NCI-H2227 (cell line): ENCODE data around the gene CTNNA3.
"Not testable (repeated sequence)": the region's sequence is repeated elsewhere in the genome, so short reads cannot be mapped to it uniquely, and the experiment has no call there.

Experiments
- DNase-seq: peaks from one replicate; lab custom pipeline; 2025; ENCODE audit not compliant: unreplicated experiment; lab: John Stamatoyannopoulos, UW

CTNNA3 gene

DNA sequence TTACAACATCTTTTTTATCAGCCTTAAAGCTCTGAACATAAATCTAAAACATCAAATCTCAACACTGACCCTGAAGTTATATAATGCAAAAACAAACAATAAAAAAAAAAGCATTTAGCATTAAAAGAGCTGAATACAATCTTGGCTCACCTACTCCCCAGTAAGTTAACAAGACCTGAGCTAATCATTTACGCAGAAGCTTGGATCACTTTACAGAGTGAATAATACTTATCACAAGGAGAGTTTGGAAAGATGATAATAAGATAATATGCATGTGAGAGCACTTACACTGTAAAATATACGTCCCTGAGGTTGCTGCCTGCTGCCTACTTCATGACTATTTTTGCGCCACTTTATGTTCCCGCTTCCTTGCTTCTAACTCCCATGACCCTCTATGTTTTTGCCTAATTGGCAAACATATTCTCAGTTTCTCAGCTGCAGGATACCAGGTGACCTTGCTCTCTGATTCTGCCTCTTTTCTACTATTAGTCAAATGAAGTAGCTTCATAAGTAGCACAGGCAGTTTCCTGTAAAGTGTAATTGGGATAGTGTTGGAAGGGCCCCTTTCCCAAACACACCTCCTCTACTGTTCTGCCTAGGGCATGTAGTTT, 436.6 kb downstream of the CTNNA3 start:
- no peak for DNase-seq

DNA sequence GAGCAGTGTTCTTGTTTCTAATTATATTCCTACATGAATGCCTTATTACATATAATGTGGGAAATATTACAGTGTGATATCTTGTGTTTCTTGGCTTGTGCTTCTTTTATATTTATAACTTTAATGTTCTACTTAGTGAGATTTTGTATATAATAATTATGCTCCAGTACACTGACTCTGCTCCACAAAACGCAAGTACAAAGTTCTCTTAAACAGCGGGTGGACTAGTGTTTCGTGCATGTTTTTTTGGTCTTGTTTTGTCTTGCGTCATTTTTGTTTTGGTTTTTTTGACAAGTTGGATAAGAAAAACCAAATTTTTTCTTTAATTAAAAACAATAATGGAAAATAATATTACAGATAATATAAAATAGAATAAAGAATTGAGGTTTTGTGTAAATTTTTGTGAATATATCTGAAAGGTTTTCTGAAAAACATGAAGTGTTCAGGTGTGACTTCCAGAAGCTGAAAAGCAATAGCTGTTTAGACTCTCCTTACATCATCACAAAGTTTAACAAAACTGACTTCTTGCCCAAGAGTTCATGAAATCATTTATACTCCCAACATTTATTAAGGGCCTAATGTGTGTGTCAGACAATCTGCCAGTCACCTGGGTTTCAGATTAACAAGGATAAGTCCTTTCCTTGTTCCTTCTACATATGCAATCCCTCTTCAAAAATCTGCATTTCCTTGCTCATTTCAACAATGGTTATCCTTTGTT, 438.4 kb downstream of the CTNNA3 start:
- DNase-seq: no peak

DNA sequence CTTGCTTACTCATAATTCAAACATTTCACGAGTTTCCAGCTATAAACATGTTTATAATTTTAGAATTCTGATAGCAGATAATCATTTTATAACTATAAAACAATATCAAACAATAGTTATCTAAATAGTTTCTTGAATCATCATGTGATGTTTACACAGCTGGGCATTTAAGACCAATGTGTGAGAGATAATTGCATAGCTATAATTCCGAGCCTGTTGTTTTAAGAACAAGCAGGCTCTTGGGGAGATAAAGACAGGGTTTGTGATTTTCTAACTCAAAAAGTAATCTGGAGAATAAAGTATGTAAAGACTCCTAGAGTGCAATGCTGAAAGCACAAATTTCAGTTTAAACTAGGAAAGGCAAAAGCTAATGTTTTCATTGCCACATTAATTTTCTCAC, 439.0 kb downstream of the CTNNA3 start:
- DNase-seq: no peak

DNA sequence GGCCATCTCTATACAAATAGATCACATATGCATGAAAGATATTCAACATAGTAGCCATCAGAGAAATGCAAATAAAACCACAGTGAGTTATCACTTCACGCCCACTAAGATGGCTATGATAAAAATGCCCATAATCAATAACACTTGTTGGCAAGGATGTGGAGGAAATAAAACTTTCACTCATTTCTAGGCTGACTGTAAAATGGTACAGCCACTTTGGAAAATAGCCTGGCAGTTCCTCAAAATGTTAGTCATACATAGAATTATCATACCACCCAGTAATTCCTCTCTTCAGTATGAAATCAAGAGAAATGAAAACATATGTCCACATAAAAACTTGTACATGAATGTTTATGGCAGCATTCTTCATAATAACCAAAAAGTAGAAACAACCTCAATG, 445.3 kb downstream of the CTNNA3 start:
- no peak for DNase-seq

DNA sequence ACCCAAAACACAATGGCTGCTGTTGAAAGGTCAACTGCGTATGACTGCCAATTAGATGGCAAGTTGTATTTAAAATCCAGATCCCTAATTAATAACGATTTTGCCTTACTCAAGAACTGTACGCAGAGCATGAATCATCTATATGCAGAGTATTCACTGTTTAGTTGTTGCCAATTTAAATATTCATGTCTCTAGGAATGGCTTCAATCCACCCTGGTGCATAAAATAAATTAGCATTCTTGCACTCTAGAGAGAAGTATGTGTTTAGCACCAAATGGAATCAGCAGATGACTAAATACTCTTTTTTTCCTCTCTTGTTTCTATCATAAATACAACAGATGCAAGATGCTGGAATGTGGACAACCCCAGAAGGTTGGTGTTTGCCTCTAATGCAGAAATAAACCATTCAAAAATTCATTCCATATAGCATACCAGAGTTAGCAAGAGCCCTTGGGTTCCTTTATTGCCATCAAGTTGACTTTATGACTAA, 449.9 kb downstream of the CTNNA3 start:
- DNase-seq: no peak

DNA sequence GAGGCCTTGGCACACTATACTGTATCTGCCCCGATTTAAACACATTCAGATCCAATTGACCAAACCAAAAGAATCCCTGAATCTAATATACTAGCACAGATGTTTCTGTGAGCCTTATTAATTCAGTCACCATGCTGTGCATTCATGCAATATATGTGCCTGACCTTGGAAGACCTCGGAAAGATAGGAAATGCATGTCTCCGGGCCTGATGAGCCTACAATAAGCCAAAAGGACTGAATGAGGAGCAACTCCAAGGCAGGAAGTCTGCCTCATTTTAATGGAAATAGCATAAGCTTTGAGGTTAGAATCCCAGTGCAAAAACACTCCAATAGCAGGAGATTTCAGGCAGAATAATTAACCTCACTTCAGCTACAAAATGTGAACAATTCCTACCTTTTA, 453.5 kb downstream of the CTNNA3 start:
- DNase-seq: no peak

DNA sequence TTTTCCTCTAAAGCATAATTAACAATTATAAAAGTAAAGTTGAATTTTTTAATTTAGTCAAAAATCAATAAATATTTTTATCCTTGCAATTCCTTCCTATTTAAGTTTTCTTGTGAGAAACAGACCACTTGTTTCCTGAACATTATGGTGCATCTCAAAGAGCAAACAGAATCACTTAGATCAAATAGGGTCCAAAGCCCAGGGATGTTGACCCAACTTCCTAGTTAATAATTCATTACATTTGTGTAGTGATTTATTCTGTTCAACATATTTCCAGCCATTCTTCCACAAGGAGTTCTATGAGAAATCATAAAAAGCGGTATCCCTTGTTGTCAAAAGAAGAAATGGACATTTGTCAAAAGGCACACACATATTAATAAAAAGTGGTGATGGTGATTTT, 454.5 kb downstream of the CTNNA3 start:
- DNase-seq: no peak

DNA sequence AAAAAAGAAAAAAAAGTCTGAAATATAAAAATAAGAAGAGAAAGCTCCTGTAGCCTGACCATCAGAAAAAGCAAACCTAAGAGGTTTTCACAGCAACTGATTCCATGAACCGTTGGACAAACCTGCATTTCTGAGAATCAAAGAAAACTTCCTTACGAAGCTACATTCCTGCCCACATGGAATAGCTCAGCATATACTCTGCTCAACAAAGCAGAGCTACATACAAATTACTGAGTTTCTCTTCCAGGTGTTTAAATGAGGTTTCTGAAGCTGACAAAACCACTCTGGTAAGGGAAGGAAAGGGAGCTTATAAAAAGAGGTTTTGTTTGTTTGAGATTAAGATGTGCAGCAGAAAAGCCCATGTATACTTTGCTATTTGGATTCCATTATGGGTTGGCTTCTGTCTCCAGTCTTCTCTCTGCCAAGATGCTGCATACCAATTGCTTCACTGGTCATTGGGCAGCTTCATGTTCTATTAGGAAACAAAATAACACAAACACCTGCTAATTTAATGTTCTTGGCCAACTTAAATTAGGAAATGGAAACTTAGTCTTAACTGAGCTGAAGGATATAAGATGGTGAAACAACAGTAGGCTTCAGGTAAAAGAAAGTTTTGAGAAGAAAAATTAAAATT, 456.0 kb downstream of the CTNNA3 start:
- DNase-seq: no peak

DNA sequence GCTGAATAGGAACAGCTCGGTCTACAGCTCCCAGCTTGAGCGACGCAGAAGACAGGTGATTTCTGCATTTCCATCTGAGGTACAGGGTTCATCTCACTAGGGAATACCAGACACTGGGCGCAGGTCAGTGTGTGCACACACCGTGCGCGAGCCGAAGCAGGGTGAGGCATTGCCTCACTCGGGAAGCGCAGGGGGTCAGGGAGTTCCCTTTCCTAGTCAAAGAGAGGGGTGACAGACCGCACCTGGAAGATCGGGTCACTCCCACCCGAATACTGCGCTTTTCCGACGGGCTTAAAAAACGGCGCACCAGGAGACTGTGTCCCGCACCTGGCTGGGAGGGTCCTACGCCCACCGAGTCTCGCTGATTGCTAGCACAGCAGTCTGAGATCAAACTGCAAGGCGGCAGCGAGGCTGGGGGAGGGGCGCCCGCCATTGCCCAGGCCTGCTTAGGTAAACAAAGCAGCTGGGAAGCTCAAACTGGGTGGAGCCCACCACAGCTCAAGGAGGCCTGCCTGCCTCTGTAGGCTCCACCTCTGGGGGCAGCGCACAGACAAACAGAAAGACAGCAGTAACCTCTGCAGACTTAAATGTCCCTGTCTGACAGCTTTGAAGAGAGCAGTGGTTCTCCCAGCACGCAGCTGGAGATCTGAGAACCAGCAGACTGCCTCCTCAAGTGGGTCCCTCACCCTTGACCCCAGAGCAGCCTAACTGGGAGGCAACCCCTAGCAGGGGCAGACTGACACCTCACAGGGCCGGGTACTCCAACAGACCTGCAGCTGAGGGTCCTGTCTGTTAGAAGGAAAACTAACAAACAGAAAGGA, 465.1 kb downstream of the CTNNA3 start:
- DNase-seq: not testable (repeated sequence)

DNA sequence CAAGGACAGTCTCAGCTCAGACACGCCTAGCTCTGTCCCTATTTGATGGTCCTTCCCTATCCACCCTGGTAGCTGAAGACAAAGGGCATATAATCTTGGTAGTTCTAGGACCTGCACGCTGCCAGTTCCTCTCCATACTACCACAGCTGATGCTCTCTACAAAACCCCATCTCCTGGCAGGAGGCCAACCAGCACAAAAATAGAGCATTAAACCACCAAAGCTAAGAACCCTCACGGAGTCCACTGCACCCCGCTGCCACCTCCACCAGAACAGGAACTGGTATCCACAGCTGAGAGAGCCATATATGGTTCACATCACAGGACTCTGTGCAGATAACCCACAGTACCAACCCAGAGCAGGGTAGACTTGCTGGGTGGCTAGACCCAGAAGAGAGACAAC, 470.8 kb downstream of the CTNNA3 start:
- no peak for DNase-seq

DNA sequence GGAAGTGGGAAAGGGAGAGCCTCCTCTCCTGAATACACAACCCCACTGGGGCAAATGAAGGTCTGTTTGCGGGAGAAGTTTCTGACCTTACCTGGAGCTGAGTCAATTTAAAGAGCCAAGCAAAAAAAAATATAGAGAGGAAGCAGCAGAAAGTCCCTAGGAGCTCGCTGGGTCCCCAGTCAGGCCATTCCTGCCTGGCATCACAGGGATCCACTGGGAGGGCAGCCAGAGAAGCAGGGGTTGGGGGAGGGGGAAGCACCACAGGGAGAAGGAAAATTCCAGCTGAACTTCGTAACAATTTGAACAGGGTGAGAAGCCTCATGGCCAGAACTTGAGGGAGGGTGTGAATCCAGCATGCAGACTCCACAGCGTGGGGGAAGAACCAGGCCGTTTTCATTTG, 471.4 kb downstream of the CTNNA3 start:
- no peak for DNase-seq

DNA sequence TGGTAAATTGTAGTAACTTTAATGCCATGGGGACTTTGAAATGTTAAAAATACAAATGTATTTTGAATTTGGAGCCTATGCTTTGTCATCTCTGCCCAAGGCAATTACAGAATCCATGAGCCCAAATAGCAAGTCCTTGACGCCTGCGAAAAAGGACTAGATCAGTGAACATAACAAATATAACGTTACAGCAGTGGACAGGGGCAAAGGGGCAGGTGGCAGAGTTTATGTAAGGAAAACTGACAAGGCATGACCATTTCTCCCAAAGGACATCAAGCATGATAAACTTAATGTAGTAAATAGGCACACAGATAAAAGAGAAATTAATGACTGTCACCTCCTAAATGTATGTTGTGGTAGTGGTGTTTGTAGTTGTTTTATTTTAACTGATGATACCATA, 473.1 kb downstream of the CTNNA3 start:
- DNase-seq: no peak

DNA sequence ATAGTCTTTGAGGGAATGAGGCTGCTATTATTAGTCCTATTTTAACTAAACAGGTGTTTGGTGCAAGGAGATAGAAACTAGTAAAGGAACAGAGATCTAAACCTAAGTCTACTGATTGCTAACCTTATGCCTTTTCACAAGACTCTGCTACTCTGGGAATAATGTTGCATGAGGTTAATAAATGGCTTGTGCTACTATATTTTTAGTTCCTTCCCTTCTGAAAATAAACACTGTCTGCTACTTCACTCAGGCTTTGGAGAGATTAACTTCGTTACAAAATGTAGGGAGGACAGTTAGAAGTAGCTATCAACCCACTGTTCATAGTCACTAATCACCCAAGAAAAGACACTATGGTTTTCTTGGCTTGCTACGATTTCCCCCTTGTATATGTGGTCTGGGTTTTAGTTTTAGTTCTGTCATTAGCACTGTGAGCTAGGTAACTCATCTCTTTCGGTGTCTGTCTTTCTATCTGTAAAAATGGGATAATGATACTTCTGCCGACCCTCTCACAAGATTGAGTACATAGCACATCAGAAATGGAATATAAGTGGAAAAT, 474.0 kb downstream of the CTNNA3 start:
- DNase-seq: no peak

DNA sequence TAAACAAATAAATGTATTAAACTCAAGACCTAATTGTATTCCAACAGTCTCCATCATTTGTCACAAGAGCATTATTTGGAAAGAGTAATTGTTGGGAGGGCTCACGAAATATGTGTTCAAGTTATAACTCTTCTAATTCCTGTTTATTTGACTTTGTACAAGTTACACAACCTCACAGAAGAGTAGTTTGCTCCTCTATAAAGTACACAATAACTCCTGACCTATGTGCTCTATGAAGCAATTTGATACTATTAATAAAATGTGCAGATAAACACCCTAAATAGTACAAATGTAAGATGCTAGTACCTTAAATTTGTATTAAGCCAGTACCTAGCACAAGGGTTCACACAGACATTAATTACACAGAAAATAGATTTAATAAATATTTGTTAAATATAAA, 484.3 kb downstream of the CTNNA3 start:
- no peak for DNase-seq

DNA sequence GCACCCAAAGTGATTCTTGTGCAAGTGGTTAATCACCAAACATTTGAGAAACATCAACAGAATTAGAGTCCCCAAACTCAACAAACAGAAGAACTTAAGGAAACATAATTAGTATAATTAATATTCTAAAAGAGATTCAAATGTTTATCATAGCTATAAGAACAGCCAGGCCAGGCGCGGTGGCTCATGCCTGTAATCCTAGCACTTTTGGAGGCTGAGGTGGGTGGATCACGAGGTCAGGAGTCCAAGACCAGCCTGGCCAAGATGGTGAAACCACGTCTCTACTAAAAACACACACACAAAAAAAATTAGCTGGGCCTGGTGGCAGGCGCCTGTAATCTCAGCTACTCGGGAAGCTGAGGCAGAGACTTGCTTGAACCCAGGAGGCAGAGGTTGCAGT, 488.1 kb downstream of the CTNNA3 start:
- not testable (repeated sequence) for DNase-seq

DNA sequence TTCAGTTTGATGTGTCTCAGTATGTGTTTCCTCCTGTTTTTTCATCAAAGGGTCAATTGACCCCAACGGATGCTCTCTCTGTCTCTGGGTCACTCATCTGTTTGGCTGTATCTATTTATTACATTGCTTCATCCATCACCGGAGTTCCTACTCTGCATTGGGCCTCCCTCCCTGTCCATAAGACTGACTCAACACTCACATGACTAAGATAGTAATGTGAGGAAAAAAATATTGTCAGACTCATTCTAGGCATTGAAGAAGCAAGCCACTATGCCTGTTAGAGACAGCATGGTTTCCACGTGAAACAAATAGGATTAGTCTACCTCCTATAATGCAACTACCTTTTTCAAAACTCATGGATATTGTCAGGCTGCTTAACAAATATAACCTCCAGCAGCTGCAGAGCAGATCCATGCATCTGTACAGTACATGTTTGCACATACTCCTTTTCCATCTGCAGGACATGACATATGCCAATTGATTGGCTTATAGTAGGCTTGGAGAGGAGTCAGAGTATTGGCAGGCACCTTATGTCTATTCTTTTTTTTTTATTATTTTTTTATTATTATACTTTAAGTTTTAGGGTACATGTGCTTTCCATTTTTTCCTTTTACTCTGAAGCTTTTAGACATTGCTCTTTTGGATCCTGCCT, 495.0 kb downstream of the CTNNA3 start:
- no peak for DNase-seq

DNA sequence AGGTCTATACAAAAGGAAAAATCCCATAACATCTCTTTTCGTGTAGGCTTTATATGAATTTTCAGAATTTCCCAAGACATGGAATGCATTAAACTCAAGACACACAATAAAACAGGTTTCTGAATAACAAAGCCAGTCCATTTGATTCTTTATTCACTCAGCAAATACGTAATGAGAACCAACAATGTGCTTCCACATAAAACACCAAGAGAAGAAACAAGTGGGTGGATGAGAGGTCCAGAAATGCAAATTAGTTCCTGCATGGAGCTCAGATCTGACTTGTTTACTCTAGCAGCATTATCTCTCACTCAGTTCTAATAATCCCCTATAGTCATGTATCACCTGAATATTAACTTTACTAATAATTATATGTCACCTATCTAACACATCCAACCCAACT, 520.6 kb downstream of the CTNNA3 start:
- no peak for DNase-seq

DNA sequence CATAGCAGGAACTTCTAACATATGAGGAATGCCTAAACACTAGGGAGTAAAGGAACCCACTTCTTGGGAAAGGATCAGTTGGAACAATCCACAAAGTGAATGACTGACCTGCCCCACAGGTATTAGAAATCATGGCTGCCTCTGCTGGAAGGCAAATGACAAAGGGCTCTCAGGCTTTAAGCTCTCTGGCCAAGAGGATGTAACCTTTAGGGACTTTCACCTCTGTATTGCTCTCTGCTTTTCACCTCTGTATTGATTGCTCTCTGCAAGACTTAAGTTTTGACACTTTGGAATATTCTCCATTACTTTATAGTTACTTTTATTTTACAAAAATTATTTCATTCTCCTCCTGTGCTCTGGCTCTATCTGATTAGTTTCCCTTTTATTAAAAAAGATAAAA, 522.2 kb downstream of the CTNNA3 start:
- no peak for DNase-seq

DNA sequence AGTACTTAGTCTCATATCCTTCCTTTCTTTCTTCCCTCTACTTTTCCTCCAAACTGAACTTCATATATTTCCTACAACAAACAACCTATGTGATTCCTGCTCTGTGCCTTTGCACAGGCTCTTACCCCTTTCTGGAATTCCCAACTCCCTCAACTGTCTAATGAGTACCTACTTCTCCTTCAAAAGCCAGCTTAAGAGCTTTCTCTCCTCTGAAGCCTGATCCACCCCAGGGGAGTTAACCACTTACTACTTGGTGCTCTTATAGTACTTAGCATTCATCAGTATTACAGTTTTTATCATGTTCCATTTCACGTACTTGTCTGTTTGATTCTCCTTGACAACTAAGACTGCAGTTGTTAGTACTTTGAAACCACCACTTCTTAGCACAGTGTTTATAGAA, 524.0 kb downstream of the CTNNA3 start:
- no peak for DNase-seq

DNA sequence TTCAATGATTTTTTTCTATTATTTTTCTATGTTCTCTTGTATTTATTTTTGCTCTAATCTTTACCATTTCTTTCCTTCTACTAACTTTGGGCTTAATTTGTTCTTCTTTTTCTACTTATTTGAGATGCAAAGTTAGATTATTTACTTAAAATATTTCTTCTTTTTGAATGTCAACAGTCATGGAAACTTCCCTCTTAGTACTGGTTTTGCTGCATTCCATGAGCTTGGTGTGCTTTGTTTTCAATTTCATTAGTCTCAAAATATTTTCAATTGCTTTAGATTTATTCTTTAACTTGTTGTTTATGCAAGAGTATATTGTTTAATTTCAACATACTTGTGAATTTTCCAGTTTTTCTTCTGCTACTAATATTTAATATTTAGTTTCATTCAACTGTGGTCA, 539.8 kb downstream of the CTNNA3 start:
- DNase-seq: no peak

DNA sequence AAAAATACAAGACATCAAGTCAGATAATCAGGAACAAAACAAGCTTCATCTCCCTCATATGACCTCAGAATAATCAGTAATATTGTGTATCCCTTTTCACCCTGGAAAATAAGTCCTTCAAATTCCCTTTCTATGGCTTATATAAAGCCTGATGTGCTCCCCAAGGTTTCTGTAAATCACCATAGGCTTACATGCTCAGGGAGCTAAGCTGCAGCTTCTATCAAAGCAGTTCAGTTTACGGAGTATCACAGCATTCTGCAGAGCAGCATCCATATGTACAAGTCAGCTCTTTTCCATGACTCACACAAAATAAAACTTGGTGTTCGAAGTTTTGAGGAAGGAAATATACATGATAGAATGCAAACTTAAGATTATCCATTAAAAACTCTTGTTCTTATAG, 544.5 kb downstream of the CTNNA3 start:
- DNase-seq: no peak
